ENCODE results near the gene RAX2. TPM values are rescaled to one million over a fixed set of nuclear protein-coding genes. Genes with fewer than 3 reads are reported as not detected.
A peak's percentile ranks its signal among the peaks of the same experiment; 100 is the strongest.

The RAX2 gene
- total and polyA plus RNA-seq, 9 of the 15 experiments (the other 6 are each of a cell fraction or from before 2014, with no cell fraction given) = not detected

DNA sequence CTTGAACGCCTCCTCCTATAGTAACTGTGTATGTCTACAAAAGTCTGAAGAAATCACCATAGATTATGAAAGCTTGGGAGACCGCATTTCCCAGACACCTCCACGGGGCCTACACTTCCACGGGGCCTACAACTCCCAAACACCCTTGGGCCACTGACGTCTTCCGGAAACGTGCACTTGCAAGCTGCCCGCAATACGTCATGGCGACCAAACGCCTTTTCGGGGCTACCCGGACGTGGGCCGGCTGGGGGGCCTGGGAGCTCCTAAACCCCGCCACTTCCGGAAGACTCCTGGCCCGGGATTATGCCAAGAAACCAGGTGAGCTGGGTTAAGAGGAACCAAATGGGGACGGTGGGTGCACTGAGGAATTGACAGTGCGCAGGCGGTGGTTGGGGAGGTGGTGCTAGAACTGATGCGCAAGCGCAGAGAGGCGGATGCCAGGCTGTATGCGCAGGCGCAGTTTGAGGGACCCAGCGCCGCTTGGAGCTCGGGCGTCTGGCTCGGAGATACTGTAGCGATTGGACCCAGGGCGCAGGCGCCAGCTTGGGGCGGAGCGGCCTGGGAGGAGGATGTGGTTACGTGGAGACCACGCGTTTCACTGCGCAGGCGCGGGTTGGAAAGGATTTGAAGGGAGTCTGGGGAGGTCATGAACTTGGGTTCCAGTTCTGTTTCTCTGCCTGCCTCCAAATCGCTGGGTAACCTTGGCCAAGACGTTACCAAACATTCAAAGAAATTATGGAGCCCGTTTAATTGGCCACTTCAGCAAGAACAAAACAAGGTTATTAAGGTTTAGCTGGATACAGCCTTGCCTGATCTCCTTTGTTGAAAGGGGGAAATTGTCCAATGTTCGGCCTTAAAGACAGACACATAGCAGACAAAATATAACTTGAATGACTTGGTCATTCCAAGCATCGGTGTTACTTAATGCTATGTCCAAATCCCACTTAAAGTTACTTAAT is 9.2 kb downstream of the RAX2 start, which contains the start of gene MRPL54 (continued):
- no peak for TF ChIP-seq ZNF583 (CRISPR knock-in tag; IDR thresholded peaks at IDR 0.05)
- TF ChIP-seq ZNF140 (CRISPR knock-in tag; IDR thresholded peaks at IDR 0.05) = no peak
- peak; percentile 63; the same call in 1 of the 2 replicates for TF ChIP-seq ZBTB9 (CRISPR knock-in tag; IDR thresholded peaks at IDR 0.05)
- peak; percentile 78 to 80 for TF ChIP-seq SIX5 (IDR thresholded peaks at IDR 0.05; ENCODE audit: borderline replicate concordance in 1 of 2, insufficient read depth in 1 of 2, low read depth in 1 of 2, low read length in 2 of 2)
- TF ChIP-seq U2AF2 (optimal IDR thresholded peaks at IDR 0.05; ENCODE audit: low read depth, low read length) = no peak
- no peak for TF ChIP-seq ZNF561 (CRISPR knock-in tag; conservative IDR thresholded peaks at IDR 0.05)
- TF ChIP-seq, protein P1, sequence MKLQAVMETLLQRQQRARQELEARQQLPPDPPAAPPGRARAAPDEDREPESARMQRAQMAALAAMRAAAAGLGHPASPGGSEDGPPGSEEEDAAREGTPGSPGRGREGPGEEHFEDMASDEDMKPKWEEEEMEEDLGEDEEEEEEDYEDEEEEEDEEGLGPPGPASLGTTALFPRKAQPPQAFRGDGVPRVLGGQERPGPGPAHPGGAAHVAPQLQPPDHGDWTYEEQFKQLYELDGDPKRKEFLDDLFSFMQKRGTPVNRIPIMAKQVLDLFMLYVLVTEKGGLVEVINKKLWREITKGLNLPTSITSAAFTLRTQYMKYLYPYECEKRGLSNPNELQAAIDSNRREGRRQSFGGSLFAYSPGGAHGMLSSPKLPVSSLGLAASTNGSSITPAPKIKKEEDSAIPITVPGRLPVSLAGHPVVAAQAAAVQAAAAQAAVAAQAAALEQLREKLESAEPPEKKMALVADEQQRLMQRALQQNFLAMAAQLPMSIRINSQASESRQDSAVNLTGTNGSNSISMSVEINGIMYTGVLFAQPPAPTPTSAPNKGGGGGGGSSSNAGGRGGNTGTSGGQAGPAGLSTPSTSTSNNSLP (IDR thresholded peaks at IDR 0.05; ENCODE audit: borderline replicate concordance, low read depth, low read length) = 0 out of 2 replicates have a peak, but pooled peaks have one; percentile 11
- TF ChIP-seq ILF3 (IDR thresholded peaks at IDR 0.05; ENCODE audit: borderline replicate concordance) = 0 out of 2 replicates have a peak, but pooled peaks have one; percentile 55
- no peak for TF ChIP-seq ZFP1 (CRISPR knock-in tag; IDR thresholded peaks at IDR 0.05)
- TF ChIP-seq KDM4B (IDR thresholded peaks at IDR 0.05; ENCODE audit: borderline replicate concordance in 2 of 2, low read depth in 1 of 2) = no peak
- TF ChIP-seq, protein P2, sequence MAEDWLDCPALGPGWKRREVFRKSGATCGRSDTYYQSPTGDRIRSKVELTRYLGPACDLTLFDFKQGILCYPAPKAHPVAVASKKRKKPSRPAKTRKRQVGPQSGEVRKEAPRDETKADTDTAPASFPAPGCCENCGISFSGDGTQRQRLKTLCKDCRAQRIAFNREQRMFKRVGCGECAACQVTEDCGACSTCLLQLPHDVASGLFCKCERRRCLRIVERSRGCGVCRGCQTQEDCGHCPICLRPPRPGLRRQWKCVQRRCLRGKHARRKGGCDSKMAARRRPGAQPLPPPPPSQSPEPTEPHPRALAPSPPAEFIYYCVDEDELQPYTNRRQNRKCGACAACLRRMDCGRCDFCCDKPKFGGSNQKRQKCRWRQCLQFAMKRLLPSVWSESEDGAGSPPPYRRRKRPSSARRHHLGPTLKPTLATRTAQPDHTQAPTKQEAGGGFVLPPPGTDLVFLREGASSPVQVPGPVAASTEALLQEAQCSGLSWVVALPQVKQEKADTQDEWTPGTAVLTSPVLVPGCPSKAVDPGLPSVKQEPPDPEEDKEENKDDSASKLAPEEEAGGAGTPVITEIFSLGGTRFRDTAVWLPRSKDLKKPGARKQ (CRISPR knock-in tag; IDR thresholded peaks at IDR 0.05) = no peak
- TF ChIP-seq, protein P3, sequence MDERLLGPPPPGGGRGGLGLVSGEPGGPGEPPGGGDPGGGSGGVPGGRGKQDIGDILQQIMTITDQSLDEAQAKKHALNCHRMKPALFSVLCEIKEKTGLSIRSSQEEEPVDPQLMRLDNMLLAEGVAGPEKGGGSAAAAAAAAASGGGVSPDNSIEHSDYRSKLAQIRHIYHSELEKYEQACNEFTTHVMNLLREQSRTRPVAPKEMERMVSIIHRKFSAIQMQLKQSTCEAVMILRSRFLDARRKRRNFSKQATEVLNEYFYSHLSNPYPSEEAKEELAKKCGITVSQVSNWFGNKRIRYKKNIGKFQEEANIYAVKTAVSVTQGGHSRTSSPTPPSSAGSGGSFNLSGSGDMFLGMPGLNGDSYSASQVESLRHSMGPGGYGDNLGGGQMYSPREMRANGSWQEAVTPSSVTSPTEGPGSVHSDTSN (CRISPR knock-in tag; IDR thresholded peaks at IDR 0.05; ENCODE audit: low read depth) = no peak
- TF ChIP-seq, protein P3 (tag; conservative IDR thresholded peaks at IDR 0.05; ENCODE audit: low read depth) = no peak
- no peak; the same call in 1 of the 2 replicates for TF ChIP-seq E2F5 (CRISPR knock-in tag; IDR thresholded peaks at IDR 0.05)
- TF ChIP-seq IRF2 (CRISPR knock-in tag; IDR thresholded peaks at IDR 0.05) = no peak
- no peak for TF ChIP-seq ZNF174 (CRISPR knock-in tag; IDR thresholded peaks at IDR 0.05)
- no peak for TF ChIP-seq SP2 (IDR thresholded peaks at IDR 0.05; ENCODE audit: extremely low read depth, low read depth, low read length, poor library complexity, severe bottlenecking)
- TF ChIP-seq HMG20B (CRISPR knock-in tag; IDR thresholded peaks at IDR 0.05) = no peak

Data from K562 (cell line).